ENCODE measurements around the gene FAT1.

Gene FAT1

GRCh38 chr4:186724058-186724863 is 605 bp upstream of the FAT1 start:
- DNase-seq (ENCODE audit: low read depth): no peak

GRCh38 chr4:186722796-186723291 is 812 bp downstream of the FAT1 start:
- no peak for DNase-seq (ENCODE audit: low read depth)

GRCh38 chr4:186719925-186720694 is 3.5 kb downstream of the FAT1 start:
- peak; percentile 37 for DNase-seq (ENCODE audit: low read depth)

- DNase-seq (ENCODE audit: low read depth): no peak
These were observed 6.1 kb downstream of the FAT1 start for GRCh38 chr4:186717556-186717955.

DNA sequence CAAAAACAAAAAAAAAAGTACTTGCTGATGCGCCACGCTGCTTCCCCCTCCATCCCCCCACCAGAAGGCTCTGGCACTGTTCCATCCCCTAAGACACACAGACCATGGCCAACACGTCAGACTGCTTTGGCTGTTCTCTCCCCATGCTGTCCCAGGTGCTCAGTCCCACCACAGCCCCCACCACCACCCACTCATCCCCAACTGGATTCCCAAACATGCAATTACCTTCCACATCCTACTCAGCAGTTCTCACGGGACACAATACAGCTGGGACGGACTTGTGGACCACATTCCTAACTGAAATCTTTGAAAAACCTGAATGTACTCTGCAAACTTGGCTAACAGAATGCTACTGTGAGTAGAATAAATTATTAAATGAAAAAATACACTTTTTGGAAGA is 8.6 kb downstream of the FAT1 start:
- DNase-seq (ENCODE audit: low read depth): no peak

DNA sequence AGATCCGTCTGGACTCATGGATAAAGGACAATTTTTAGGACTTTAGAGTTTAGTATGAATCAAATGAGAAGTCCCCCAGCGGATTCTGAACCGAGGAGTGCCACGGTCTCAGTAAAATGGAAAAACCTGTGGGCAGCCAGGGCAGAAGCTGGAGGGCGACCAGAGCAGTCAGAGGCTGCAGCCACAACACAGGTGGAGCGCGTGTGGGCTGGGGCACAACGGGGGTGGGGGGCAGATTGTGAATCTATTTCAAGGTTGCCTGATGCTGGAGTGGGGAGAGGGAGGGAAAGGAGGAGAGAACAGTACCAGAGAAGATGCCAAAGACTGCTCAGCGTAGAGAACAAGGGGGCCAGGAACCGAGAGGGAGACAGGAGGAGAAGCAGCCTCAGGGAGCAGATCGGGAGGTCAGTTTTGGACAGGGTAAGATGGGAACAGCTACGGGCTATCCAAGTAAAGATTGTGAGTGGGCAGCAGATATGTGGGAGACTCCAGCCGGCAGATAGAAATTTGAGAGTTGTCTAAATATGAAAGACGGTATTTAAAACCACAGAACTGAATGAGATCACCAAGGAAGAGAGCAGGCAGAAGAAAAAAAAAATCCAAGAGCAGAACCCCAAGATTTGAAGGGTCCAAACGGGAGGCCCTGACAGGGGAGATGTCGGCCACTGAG is 9.5 kb downstream of the FAT1 start:
- DNase-seq (ENCODE audit: low read depth): no peak

- no peak for DNase-seq (ENCODE audit: low read depth)
These were observed 11.0 kb downstream of the FAT1 start for GRCh38 chr4:186712690-186713089.

DNA sequence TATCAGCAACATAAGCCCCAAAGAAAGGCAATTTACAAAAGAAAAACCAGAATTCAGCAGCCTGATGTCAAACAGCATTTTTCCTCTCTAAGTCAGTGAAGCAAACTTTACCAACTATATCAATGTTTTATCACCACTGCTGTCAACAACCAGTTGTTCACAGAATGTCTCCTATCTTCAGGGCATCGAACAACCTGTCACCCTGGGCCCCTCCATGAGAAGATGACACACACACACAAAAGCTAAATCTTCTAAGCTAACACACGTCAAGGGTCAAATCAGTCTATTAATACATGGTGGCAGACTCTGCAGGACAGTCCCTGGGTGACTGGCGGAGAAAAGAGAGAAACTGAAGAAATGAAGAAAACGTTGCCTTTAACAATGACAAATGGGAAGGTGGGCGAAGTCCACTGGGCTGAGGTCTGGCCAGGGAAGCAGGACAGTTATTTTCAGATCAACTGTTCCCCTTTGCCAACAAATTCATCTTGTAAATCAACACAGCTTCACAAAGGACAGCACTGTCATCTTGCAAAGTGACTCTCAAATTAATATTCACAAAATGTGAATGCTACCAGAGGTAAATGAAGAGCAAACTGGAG is 13.0 kb downstream of the FAT1 start:
- DNase-seq (ENCODE audit: low read depth): no peak

DNA sequence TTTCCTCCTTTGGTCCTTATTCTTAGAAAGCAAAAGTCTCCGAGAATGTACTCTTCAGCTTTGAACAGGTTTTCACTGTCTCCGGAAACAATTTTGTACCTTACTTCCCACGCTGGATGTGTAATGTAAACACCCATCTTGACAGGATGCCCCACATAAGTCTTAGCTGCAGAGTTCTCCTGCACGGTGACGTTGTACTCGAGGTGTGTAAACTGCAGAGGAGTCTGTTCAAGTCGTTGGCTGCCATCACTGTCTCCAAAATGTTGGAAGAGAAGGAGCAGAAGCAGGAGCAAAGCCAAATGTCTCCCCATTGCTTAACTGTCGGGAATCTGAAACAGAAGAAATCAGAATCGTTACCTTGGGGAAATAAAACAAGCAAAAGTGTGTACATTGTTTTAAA is 14.1 kb downstream of the FAT1 start:
- DNase-seq (ENCODE audit: low read depth): no peak

DNA sequence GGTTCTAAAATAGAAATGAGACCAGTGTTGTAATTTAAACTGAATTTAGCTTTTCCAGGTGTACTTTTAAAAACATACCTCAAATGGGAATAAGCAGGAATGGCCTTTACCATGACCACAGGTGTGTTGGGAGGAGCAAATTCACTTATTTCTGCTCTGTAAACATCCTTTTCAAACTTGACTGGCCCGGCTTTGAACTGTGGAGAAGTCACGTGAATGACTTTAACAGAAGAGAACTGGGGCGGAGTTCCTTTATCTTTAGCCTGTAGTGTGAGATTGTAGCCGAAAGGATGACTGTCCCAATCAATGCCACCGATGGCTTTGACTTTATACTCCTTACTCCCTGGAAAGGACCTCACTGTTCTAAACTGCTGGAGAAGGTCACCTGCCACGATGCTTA is 15.1 kb downstream of the FAT1 start:
- no peak for DNase-seq (ENCODE audit: low read depth)

DNA sequence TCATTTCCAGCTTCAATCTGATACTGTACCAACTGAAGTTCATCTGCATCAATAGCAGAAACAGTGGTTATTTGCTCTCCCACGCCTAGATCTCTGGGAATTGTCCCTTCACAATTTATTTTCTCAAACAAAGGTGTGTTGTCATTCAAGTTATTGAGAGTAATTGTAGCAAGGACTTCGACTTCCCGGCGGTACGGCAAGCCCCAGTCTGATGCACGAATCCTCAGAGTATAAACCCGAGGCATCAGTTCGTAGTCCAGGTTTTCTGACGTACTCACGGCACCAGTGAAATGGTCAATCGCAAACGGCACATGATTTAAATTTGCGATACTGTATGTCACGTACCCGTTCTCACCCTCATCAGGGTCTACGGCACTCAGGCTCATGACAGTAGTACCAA is 15.7 kb downstream of the FAT1 start:
- DNase-seq (ENCODE audit: low read depth): no peak

GRCh38 chr4:186707574-186707973 is 16.1 kb downstream of the FAT1 start:
- DNase-seq (ENCODE audit: low read depth): no peak

DNA sequence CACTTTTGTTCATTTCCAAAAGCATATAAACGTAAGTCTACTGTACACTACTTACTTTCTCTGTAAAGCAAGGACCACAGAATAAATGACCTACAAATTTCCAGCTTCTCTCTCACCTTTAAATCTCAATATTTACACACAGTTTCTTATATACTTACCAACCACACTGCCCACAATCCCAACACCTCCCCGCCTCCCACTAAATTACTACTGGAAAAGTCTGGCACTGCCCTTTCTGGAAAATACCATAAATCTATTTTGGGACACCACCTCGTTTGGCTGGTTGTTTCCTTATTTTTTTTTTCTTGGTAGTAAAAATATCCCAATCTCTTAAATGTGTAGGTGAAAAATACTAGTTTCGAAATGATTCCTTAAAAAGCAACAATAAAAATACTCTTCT is 19.6 kb downstream of the FAT1 start:
- DNase-seq (ENCODE audit: low read depth): no peak

DNA sequence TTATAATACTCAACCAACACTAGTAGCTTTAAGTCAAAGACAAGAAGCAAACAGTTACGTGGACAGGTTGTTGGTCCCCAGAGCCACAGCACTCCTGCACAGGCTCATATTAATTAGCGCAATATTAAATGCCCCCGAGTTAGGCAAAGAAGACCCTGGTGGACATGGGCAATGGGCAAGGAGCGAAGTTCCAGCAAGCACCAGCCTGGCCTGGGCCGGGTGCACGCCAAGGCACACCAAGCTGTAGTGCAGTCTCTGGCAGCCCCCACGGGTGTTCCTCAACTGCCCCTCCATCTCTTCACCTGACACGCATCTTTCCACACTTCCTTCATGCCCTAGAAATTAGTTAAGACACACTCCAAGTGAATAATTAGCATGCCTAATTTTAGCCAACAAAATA is 20.1 kb downstream of the FAT1 start:
- no peak for DNase-seq (ENCODE audit: low read depth)

GRCh38 chr4:186702940-186703339 is 20.7 kb downstream of the FAT1 start:
- DNase-seq (ENCODE audit: low read depth): no peak

DNA sequence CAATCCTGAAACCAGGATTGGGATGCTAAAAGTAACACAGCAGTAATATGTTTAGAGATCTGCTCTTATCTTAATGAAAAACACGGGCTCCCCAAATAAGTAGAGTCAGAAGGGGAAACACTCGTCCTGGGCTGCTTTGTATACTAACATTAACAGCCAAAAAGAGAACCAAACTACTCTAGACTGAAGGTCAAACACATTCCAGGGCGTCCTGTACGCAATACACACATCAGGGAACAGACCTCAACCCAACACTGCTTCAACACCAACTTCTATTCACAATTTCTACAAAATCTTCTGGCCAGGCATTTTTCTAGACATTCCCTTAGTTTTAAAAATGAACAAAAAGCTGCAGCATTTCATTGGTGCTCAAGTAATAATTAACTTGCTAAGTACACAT is 21.4 kb downstream of the FAT1 start:
- DNase-seq (ENCODE audit: low read depth): no peak

DNA sequence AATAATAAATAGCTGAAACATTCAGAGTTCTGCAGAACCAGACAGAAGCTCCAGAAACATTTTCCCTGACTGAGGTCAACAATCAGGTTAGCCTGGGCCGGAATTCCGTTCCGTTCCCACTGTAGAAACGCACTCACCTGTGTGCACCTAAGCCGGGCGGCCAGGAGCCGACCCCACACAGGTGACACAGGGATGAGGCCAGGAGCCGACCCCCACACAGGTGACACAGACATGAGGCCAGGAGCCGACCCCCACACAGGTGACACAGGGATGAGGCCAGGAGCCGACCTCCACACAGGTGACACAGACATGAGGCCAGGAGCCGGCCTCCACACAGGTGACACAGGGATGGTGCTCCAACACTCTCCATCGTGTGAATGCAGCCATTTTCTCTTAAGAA is 21.9 kb downstream of the FAT1 start:
- no peak for DNase-seq (ENCODE audit: low read depth)

DNA sequence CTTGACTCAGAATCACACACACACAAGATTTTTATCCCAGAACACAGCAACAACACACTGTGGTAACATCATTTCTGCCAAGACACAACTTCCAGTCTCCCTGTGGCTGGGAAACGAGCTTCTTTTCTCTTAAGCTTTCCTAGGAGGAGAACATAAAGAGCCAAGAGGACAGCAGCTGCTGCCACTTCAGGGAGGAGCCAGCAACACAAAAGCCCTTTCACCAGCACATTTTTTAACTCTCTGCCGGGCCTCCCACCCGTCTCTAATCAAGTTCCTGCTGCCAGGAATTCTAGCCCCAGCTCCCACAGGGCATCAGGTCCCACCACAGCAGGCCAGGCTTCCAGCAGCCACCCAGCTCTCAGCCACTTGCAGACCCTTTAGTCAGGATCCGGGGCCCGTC is 22.4 kb downstream of the FAT1 start:
- no peak for DNase-seq (ENCODE audit: low read depth)

- DNase-seq (ENCODE audit: low read depth): no peak
These were observed 22.9 kb downstream of the FAT1 start for GRCh38 chr4:186700746-186701145.

DNA sequence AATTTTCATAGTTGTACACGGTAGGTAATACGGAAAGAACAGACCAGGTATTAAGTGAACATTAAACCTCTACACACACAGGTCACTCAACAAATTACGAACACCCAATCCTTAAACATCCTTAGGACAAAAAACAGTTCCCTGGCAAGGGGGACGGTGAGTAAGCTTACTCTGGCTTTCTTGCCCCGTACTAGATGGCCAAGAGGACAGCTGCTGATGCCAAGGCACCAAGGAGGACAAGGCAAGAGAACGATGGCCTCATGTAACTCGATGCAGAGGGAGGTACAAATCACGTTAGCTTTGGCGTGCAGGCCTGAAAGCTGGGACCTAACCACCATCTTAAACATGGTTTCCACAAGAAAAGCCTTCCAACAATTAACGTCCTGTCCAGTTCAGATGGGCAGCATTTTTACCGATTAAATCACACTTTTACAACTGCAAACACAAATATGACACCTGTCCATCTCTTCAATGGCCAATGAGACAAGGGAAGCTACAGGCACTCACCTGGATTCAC is 23.7 kb downstream of the FAT1 start:
- DNase-seq (ENCODE audit: low read depth): no peak

DNA sequence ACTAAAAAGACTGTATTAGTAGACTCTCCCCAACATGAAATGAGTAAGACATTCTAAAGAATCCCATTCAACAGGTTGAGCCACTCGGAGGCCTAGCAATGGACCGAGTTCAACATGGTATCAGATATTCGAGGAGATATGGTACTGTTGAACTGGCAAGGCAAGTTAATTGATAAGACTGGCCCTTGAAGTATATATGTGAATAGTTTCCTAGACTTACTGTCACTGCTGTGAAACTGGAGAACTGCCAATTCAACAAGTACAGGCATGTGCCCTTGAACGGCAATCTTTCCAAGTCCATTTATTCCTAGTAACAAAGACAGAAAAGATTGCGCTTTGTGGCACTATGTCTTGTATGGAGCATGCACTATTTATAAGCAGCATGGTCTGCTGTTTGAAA is 24.4 kb downstream of the FAT1 start:
- DNase-seq (ENCODE audit: low read depth): no peak

DNA sequence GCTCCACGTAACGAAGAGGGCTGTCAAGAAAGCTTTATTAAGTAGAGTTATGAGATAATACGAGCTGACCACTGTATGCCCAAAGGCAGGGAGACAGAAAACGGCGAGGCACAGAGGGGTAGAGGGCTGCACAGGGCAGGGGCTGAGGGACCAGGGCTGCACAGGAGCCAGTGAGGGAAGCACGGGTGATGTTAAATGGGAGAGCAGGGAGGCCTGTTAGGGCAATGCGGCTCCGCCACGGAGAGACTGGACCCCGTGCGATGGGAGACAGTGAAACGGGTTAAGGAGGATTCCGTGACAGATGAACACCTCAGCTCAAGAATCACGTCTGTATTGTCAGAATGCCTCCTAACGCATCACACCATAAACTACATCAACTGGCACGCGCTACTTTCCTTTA is 25.1 kb downstream of the FAT1 start:
- DNase-seq (ENCODE audit: low read depth): no peak
